Testis (tissue), 2 donors: ENCODE data around the gene SLC15A5.

Experiments
- CTCF ChIP-seq, 3 experiments: fragments of 450-650 bp in 2 of 3; fragments of 200-600 bp in 1 of 3; sonication (generic) in 1 of 3; IDR thresholded peaks; one replicate each; pipeline ENCODE4 v1.5.1; 2016 to 2019; ENCODE audit warnings: antibody characterized with exemption in 3 of 3, mild to moderate bottlenecking in 2 of 3, moderate library complexity in 1 of 3
- POLR2A ChIP-seq: fragments of 450-650 bp; IDR thresholded peaks from one replicate; pipeline ENCODE4 v1.6.1; 2017; ENCODE audit warnings: antibody characterized with exemption, mild to moderate bottlenecking, moderate library complexity

GRCh38 chr12:16323638-16324037 is 46.2 kb upstream of the SLC15A5 start:
- TF ChIP-seq CTCF (IDR thresholded peaks at IDR 0.05) (no peak), POLR2A (no peak)
